Prostate gland (tissue), 2 donors: ENCODE measurements around the gene APOL2.
"Not testable (repeated sequence)": the region's sequence is repeated elsewhere in the genome, so short reads cannot be mapped to it uniquely, and the experiment has no call there.

Experiments used
- POLR2A ChIP-seq: fragments of 450-650 bp; IDR thresholded peaks from one replicate; pipeline ENCODE4 v1.6.1; 2016; ENCODE audit warnings: antibody characterized with exemption, mild to moderate bottlenecking
- TF ChIP-seq, protein P1 (sequence below), 4 experiments: fragments of 200-600 bp in 2 of 4; fragments of 450-650 bp in 2 of 4; sonication (generic) in 2 of 4; IDR thresholded peaks; 1 replicate in 3 of 4; 2 replicates in 1 of 4; pipeline ENCODE4 v1.5.1; 2016 to 2019; ENCODE audit warnings: antibody characterized with exemption in 4 of 4, mild to moderate bottlenecking in 2 of 4, moderate library complexity in 2 of 4

DNA sequence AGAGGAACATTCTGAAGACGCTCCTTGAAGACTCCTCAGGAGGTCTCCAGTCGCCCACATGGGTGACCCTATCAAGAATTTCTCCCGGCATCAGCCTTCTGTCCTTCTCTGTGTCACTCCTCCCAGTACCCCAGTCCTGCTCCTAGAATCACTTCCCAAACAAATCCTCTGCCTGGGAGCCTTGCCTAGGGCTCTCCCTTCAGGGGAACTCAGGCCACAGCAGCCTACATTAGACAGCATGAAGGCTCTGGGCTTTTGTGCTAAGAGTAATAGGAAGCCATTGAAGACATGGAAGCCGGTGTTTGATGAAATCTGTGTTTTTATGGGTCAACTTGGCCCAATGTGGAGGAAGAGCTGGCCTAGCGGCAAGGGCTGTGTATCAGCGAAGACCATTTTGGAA is 51.5 kb downstream of the APOL2 start:
- TF ChIP-seq, protein P1, sequence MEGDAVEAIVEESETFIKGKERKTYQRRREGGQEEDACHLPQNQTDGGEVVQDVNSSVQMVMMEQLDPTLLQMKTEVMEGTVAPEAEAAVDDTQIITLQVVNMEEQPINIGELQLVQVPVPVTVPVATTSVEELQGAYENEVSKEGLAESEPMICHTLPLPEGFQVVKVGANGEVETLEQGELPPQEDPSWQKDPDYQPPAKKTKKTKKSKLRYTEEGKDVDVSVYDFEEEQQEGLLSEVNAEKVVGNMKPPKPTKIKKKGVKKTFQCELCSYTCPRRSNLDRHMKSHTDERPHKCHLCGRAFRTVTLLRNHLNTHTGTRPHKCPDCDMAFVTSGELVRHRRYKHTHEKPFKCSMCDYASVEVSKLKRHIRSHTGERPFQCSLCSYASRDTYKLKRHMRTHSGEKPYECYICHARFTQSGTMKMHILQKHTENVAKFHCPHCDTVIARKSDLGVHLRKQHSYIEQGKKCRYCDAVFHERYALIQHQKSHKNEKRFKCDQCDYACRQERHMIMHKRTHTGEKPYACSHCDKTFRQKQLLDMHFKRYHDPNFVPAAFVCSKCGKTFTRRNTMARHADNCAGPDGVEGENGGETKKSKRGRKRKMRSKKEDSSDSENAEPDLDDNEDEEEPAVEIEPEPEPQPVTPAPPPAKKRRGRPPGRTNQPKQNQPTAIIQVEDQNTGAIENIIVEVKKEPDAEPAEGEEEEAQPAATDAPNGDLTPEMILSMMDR (IDR thresholded peaks at IDR 0.05): not testable (repeated sequence)
- TF ChIP-seq POLR2A: not testable (repeated sequence)
